WTC11 (cell line): Measurements from ENCODE around the gene ID3.

Experiments used
- ETV6 ChIP-seq: sonication (generic); formaldehyde crosslinking; IDR thresholded peaks from 2 replicates; pipeline ENCODE4 v1.8.1; 2022; ENCODE audit warnings: mild to moderate bottlenecking, missing genetic modification reagents
- TEAD1 ChIP-seq: sonication (generic); formaldehyde crosslinking; IDR thresholded peaks from 2 replicates; pipeline ENCODE4 v1.8.0; 2022; ENCODE audit warnings: mild to moderate bottlenecking, missing genetic modification reagents
- ZNF423 ChIP-seq: fragments of 250-450 bp; sonication (Bioruptor Pico); IDR thresholded peaks from 2 replicates; pipeline ENCODE4 v2.1.2; 2022; ENCODE audit warnings: mild to moderate bottlenecking, moderate library complexity
- TF ChIP-seq, protein P1 (sequence below): fragments of 200-600 bp; IDR thresholded peaks from 2 replicates; pipeline ENCODE4 v1.8.0; 2022; ENCODE audit warnings: antibody characterized with exemption
- TF ChIP-seq, protein P2 (sequence below): sonication (generic); formaldehyde crosslinking; IDR thresholded peaks from 2 replicates; pipeline ENCODE4 v1.8.0; 2022; ENCODE audit warnings: mild to moderate bottlenecking, missing genetic modification reagents

DNA sequence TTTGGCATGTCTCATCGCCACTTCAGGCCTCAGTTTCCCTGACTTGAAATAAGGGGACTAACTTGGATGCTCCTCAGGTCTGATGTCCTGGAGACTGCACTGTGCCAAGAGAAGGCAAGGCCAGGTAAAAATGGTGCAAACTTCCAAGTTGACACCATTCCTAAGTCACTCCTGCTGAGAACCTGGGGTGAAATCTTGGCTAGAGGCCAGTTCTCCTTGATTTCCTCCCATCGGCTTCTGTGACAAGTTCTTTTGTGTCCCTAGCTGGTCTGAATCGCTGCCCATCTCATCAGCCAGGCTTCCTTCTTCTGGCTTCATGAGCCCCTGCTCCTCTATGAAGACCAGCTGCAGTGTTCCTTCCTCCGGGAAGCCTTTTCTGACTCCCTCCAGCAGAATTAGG is 48.6 kb upstream of the ID3 start:
- TF ChIP-seq, protein P1, sequence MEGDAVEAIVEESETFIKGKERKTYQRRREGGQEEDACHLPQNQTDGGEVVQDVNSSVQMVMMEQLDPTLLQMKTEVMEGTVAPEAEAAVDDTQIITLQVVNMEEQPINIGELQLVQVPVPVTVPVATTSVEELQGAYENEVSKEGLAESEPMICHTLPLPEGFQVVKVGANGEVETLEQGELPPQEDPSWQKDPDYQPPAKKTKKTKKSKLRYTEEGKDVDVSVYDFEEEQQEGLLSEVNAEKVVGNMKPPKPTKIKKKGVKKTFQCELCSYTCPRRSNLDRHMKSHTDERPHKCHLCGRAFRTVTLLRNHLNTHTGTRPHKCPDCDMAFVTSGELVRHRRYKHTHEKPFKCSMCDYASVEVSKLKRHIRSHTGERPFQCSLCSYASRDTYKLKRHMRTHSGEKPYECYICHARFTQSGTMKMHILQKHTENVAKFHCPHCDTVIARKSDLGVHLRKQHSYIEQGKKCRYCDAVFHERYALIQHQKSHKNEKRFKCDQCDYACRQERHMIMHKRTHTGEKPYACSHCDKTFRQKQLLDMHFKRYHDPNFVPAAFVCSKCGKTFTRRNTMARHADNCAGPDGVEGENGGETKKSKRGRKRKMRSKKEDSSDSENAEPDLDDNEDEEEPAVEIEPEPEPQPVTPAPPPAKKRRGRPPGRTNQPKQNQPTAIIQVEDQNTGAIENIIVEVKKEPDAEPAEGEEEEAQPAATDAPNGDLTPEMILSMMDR: no peak
- TF ChIP-seq ETV6 (no peak), TEAD1 (CRISPR knock-in tag) (no peak), ZNF423 (CRISPR knock-in tag) (no peak)
- TF ChIP-seq, protein P2, sequence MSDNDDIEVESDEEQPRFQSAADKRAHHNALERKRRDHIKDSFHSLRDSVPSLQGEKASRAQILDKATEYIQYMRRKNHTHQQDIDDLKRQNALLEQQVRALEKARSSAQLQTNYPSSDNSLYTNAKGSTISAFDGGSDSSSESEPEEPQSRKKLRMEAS (CRISPR knock-in tag): no peak
